Activated CD4-positive, alpha-beta memory T cell treated with anti-CD3 and anti-CD28 coated beads for 36 hours (primary cell): ENCODE measurements around the gene MBNL1. TPM values are rescaled to one million over a fixed set of nuclear protein-coding genes. Genes with fewer than 3 reads are reported as not detected.

Experiments
- CTCF ChIA-PET: fragments of 350-600 bp; sonication (Branson Sonifier 250); formaldehyde crosslinking; loops from one replicate; lab custom pipeline; 2021; ENCODE audit warnings: antibody characterized with exemption, inconsistent platforms; lab: Charles Lee
- POLR2A ChIA-PET: fragments of 350-600 bp; sonication (Branson Sonifier 250); formaldehyde crosslinking; loops from one replicate; lab custom pipeline; 2021; ENCODE audit warnings: antibody characterized with exemption; lab: Charles Lee
- DNase-seq: peaks from one replicate; pipeline ENCODE4 v3.0.0-alpha.2; 2020
- H3K27ac Mint-ChIP-seq: one replicate; pipeline ENCODE4 v1.8.0; 2021; ENCODE audit warnings: mixed read lengths
- H3K27me3 Mint-ChIP-seq: one replicate; pipeline ENCODE4 v1.8.0; 2021; ENCODE audit warnings: mixed read lengths
- H3K36me3 Mint-ChIP-seq: one replicate; pipeline ENCODE4 v1.8.0; 2021; ENCODE audit warnings: mixed read lengths
- H3K4me1 Mint-ChIP-seq: one replicate; pipeline ENCODE4 v1.8.0; 2021; ENCODE audit warnings: low read depth, mixed read lengths
- H3K4me3 Mint-ChIP-seq: one replicate; pipeline ENCODE4 v1.8.0; 2021; ENCODE audit warnings: mild to moderate bottlenecking, mixed read lengths
- H3K9me3 Mint-ChIP-seq: one replicate; pipeline ENCODE4 v1.8.0; 2021; ENCODE audit warnings: mixed read lengths
- intact Hi-C: fragments of 100-400 bp; cut with micrococcal nuclease; formaldehyde crosslinking; loops from one replicate; pipeline ENCODE4 v1.15.1; 2023
- total RNA-seq, 2 experiments: library from RNA; stranded (reverse); gene quantifications; one replicate each; pipeline ENCODE4 v1.2.3, GENCODE V29; 2021

The MBNL1 gene
- total RNA-seq, 2 experiments from 2014 or later: 290 to 302 TPM

DNA sequence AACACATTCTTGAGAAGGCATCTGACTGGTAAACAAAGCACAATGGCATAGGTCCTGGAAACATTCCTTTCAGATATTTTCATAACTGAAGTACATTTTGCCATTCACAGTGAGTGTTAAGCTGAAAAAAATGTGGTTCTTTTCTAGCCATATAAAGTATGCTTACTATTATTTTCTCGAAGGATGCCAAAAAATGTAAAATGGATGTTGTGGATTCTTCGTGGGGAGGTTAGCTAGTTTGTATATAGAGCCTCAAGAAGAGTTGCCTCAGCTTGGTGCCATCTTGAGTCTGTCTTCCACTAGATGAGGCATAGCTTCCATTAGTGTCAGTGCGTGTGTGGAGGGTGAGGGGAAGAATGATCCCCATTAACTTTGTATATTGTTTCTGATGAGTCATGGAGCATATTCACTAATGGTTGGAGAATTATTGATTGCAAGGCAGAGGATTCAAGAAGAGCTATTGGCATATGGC lies 4.1 kb downstream of the MBNL1 start:
- peaks cover 45% of the 10 kb centered on the region for H3K4me1 Mint-ChIP-seq
- DNase-seq: peak; percentile 66
- ChIA-PET CTCF (interaction anchor here (1.4 kb wide), 1 partner anchor 69 kb away, joined by 5 read pairs; no protein-coding TSS in a partner anchor), POLR2A (interaction anchor here (0.6 to 10.7 kb wide), 13 partner anchors 9 to 1511 kb away, joined by 3 to 130 read pairs (median 4); partner anchors contain the start of gene GPR171)
- peaks cover 34% of the 10 kb centered on the region for H3K36me3 Mint-ChIP-seq
- no peaks in the 10 kb centered on the region for H3K9me3 Mint-ChIP-seq
- intact Hi-C loops: no loop called here
- peak overlapping the region; percentile 84 for H3K4me3 Mint-ChIP-seq
- H3K27ac Mint-ChIP-seq: peak overlapping the region; percentile 84
- no peaks in the 10 kb centered on the region for H3K27me3 Mint-ChIP-seq

DNA sequence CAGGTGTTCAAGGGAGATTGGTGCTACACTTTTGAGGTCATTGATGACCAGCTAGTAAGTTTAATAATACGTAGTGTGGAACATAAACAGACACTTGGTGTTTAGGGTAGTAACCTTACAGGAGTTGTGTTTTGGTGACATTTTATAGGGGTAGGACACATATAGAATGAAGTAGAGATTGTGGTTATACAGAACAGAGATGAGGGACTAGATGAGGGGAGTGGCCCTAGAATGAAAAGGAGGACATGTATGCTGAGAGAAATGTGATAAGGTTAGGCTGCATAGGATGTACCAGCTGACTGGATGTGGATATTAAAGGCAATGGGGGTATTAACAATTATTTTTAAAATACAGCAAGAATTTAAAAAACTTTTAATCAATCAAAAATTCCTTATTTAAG lies 8.0 kb downstream of the MBNL1 start:
- Mint-ChIP-seq H3K27me3 (no peaks in the 10 kb centered on the region), H3K9me3 (no peaks in the 10 kb centered on the region), H3K36me3 (peaks cover 11% of the 10 kb centered on the region), H3K27ac (peak overlapping the region; percentile 73), H3K4me3 (peak overlapping the region; percentile 18), H3K4me1 (peaks cover 70% of the 10 kb centered on the region)
- ChIA-PET POLR2A (interaction anchor here (0.8 to 10.7 kb wide), 7 partner anchors 6 to 83 kb away, joined by 3 to 109 read pairs (median 3); partner anchors contain the start of gene MBNL1), CTCF (interaction anchor here (0.6 to 1.4 kb wide), 4 partner anchors 7 to 205 kb away, joined by 3 to 5 read pairs (median 4); no protein-coding TSS in a partner anchor)
- DNase-seq: no peak
- intact Hi-C loops: no loop called here

DNA sequence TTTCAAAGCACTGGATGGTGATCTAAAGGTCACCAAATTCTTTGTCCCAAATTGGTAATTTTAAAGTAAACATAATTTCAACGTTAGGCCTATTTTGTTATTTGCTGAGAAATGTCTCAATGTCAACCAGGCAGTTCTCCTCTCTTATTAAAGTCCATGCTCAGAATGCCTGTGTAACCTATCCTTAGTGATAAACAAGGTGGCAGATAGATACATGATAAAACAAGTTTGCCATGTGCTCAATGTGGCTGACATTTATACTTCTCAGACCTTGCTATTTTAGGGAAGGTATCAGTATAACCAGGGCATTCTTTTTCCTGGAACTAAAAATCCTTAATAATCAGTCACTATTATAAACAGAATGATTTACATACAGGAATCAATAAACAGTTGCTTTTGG lies 8.5 kb downstream of the MBNL1 start:
- intact Hi-C loops: no loop called here
- no peaks in the 10 kb centered on the region for H3K9me3 Mint-ChIP-seq
- peak overlapping the region; percentile 70 for H3K27ac Mint-ChIP-seq
- H3K4me1 Mint-ChIP-seq: peaks cover 68% of the 10 kb centered on the region
- POLR2A ChIA-PET: interaction anchor here (0.8 to 10.7 kb wide), 6 partner anchors 6 to 84 kb away, joined by 3 to 109 read pairs (median 7); partner anchors contain the start of gene MBNL1
- no peaks in the 10 kb centered on the region for H3K27me3 Mint-ChIP-seq
- peaks cover 7% of the 10 kb centered on the region for H3K36me3 Mint-ChIP-seq
- no peak for DNase-seq
- peak overlapping the region; percentile 42 for H3K4me3 Mint-ChIP-seq
- CTCF ChIA-PET: interaction anchor here (0.7 to 1.3 kb wide), 5 partner anchors 9 to 205 kb away, joined by 3 to 4 read pairs (median 3); partner anchors contain the start of gene MBNL1

DNA sequence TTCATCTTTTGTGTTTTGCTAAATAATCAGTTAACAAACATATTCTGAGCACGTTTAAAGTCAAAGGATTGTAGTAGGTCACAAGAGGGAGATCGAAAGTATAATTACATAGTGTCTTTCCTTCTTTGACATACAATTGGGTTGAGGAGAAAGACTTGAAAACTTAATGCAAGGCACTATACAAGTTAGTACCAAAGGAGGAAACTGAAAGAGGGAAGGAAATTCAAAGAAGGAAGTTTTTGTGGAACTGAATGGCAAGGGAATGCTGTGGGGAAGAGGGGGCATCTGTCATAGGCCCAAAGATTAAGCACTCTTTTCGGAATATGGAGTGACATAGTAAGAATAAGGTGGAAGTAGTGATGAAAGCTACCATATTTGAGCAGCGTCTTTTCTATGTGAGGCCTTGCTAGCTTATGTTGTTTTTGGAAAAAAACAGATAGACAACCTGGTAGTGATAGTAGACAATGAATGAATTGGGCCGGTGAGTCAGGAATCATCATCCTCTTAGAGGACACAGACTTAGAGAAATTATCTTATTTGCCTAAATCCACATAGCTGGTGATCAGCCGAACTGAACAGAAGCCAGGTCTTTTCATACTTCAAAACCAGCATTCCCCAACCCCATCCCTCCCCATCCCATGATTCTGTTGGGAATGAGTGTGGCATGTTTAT lies 10.2 kb downstream of the MBNL1 start:
- Mint-ChIP-seq H3K27me3 (no peaks in the 10 kb centered on the region), H3K4me3 (peak overlapping the region; percentile 68), H3K9me3 (no peaks in the 10 kb centered on the region), H3K27ac (peak overlapping the region; percentile 83), H3K36me3 (peaks cover 2% of the 10 kb centered on the region), H3K4me1 (peaks cover 71% of the 10 kb centered on the region)
- DNase-seq: no peak
- POLR2A ChIA-PET: interaction anchor here (0.6 to 9.2 kb wide), 9 partner anchors 7 to 1514 kb away, joined by 3 to 109 read pairs (median 5); partner anchors contain the start of gene MBNL1
- intact Hi-C loops: loop anchor here (1.0 to 2.0 kb wide), 3 partner anchors 9 to 52 kb away; no protein-coding TSS in a partner anchor
- CTCF ChIA-PET: interaction anchor here (0.8 to 1.6 kb wide), 3 partner anchors 85 to 194 kb away, joined by 3 to 4 read pairs (median 4); no protein-coding TSS in a partner anchor

DNA sequence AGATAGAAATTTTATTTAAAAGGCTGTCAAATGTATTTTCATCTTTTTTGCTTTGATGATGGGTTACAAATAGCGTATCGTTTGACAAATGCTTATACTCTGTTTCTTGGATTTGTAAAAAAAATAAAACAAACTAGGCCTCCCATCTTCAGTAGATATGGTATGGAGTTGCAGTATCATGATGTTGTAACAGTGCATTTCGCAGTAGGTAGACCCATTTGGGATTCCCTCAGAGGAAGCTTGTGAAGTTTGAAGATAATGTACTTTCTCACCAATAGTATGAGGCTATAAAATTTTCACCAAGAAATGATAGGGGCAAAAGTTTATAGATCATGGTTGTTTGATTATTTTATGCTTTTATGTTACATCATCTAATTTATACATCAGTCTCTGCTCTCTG lies 10.8 kb downstream of the MBNL1 start:
- POLR2A ChIA-PET: interaction anchor here (0.6 to 9.2 kb wide), 10 partner anchors 8 to 1514 kb away, joined by 3 to 109 read pairs (median 4); partner anchors contain the start of gene MBNL1

DNA sequence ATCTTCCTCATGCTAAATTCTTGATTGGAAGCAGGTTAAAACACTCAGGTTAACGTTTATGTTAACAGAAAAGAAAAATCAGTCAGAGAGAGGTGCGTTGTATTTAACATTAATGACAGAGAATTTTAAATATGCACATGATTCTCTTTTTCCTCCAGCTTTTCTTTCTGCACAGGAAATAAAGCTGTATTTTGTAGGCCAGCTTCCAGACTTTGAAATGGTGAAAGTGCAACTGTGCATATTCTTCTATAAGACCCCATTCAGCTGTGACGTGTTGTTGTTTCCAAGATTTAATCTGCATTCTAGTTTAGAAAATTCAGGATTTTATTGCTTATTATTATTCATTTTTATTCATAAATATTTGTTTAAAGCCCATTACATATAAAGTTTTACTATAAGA lies 11.8 kb downstream of the MBNL1 start:
- intact Hi-C loops: loop anchor here (2.0 kb wide), 1 partner anchor 38 kb away; no protein-coding TSS in a partner anchor
- POLR2A ChIA-PET: interaction anchor here (1.0 to 9.2 kb wide), 9 partner anchors 9 to 82 kb away, joined by 3 to 109 read pairs (median 4); partner anchors contain the start of gene MBNL1

More for the DNA sequence above, 10.8 kb downstream of the MBNL1 start:
- Mint-ChIP-seq H3K27me3 (no peaks in the 10 kb centered on the region), H3K27ac (peak overlapping the region; percentile 83), H3K4me3 (peak overlapping the region; percentile 54), H3K4me1 (peaks cover 71% of the 10 kb centered on the region), H3K9me3 (no peaks in the 10 kb centered on the region), H3K36me3 (peaks cover 2% of the 10 kb centered on the region)
- CTCF ChIA-PET: interaction anchor here (0.8 to 2.1 kb wide), 5 partner anchors 11 to 193 kb away, joined by 3 to 7 read pairs (median 4); partner anchors contain the start of gene MBNL1
- no peak for DNase-seq
- intact Hi-C loops: loop anchor here (1.0 to 2.0 kb wide), 3 partner anchors 9 to 51 kb away; no protein-coding TSS in a partner anchor

DNA sequence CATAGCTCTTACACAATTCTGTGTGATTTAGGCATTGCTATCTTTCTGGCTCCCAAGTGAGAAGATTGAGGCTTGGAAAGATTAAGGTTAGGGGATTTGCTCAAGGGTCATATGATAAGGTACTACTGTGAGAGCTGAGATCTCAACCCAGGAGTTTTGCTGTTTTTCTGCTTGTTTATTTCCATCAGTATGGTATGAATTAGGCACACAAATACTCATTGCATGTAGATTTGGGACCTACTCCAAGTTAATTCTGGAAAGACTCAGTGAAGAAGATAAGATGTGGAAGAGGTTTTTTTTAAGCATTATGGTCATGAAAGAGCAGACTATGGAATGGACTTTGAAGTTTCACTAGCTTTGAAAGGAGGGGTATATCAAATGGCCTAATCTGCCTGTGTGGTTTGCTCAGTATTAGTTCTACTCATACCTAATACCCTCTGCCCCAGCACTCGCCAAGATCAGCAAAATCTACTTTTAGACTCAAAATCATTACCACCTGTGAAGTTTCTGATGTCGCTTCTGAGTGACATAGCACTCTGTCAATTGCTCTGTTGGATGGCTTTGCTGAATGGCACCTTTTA lies 12.5 kb downstream of the MBNL1 start:
- Mint-ChIP-seq H3K36me3 (peaks cover 6% of the 10 kb centered on the region), H3K4me3 (peak overlapping the region; percentile 50), H3K27me3 (no peaks in the 10 kb centered on the region), H3K9me3 (no peaks in the 10 kb centered on the region), H3K27ac (peak overlapping the region; percentile 70), H3K4me1 (peaks cover 75% of the 10 kb centered on the region)
- intact Hi-C loops: loop anchor here (1.0 to 2.0 kb wide), 2 partner anchors 10 to 38 kb away; no protein-coding TSS in a partner anchor
- POLR2A ChIA-PET: interaction anchor here (1.0 to 9.2 kb wide), 9 partner anchors 9 to 83 kb away, joined by 3 to 109 read pairs (median 4); partner anchors contain the start of gene MBNL1
- CTCF ChIA-PET: interaction anchor here (0.7 to 2.1 kb wide), 7 partner anchors 13 to 209 kb away, joined by 3 to 7 read pairs (median 3); partner anchors contain the start of gene MBNL1
- DNase-seq: no peak

More for the DNA sequence above, 11.8 kb downstream of the MBNL1 start:
- H3K36me3 Mint-ChIP-seq: peaks cover 2% of the 10 kb centered on the region
- CTCF ChIA-PET: interaction anchor here (0.7 to 2.1 kb wide), 5 partner anchors 12 to 192 kb away, joined by 3 to 7 read pairs (median 4); partner anchors contain the start of gene MBNL1
- H3K27ac Mint-ChIP-seq: peak overlapping the region; percentile 83
- no peaks in the 10 kb centered on the region for H3K9me3 Mint-ChIP-seq
- DNase-seq: no peak
- H3K4me1 Mint-ChIP-seq: peaks cover 74% of the 10 kb centered on the region
- peak overlapping the region; percentile 59 for H3K4me3 Mint-ChIP-seq
- no peaks in the 10 kb centered on the region for H3K27me3 Mint-ChIP-seq

DNA sequence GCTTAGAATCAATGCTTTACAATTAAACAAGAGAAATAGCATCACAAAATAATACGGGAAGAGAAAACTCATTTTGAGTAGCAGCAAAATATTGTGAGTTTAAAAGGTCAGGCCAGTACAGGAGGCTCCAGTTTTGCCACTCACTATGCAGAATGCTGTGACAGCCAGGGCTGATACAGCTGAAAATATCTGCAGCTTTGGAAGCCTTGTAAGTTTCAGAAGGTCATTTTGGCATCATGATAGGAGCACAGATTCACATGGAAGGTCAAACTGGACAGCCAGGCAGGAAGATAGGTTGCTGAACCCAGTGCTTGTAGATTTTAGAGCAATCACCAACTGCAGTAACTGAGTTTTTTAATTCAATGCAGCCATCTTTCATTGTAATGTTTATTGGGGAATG lies 14.1 kb downstream of the MBNL1 start:
- Mint-ChIP-seq H3K4me3 (no peak overlapping the region), H3K9me3 (no peaks in the 10 kb centered on the region), H3K36me3 (peaks cover 6% of the 10 kb centered on the region), H3K27ac (peak overlapping the region; percentile 72), H3K4me1 (peaks cover 72% of the 10 kb centered on the region), H3K27me3 (no peaks in the 10 kb centered on the region)
- ChIA-PET POLR2A (interaction anchor here (9.2 kb wide), 1 partner anchor 11 kb away, joined by 109 read pairs; the partner anchor contains the start of gene MBNL1), CTCF (interaction anchor here (0.9 to 1.2 kb wide), 3 partner anchors 9 to 161 kb away, joined by 3 read pairs; no protein-coding TSS in a partner anchor)
- intact Hi-C loops: no loop called here
- DNase-seq: no peak

DNA sequence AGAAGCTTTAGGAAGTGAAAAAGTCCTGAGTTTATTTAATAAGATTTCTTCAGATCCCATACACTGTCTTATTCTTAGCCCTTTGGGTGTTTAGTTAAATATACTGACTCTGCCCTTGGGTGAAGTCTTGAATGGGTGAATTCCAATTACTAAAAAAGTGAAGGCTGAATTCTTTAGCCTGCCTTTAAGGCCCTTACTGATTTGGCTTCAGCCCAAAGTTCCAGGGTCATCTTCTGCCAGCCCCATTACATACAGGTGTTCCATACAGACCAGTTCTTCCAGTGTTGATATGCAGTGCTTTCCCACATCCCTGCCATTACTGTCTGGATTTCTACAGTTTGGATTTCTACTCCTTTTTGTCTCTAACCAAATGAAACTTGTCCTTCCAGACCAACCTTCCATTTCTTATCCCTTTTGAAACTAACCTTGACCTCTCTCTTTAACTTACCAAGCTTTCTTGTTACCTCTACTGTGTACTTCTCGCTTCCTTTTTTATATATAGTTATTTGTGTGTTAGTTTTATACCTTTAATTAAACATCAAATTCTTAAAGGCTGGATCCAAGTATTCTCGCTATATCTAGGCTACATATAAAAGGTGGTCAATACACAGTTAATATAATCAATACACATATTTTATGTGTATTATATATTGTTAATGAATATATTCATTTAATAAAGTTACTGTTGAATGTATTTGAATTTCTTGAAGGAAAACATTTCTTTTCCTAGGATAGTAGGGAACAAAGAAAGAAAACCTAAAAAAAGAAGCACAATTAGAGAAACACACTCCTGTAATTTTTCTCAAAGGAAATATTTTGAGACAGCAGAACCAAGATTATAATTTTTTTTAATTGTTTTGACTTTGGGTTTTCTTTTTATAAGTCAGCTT lies 15.0 kb downstream of the MBNL1 start:
- peaks cover 6% of the 10 kb centered on the region for H3K36me3 Mint-ChIP-seq
- intact Hi-C loops: loop anchor here (2.0 kb wide), 2 partner anchors 13 to 15 kb away; no protein-coding TSS in a partner anchor

DNA sequence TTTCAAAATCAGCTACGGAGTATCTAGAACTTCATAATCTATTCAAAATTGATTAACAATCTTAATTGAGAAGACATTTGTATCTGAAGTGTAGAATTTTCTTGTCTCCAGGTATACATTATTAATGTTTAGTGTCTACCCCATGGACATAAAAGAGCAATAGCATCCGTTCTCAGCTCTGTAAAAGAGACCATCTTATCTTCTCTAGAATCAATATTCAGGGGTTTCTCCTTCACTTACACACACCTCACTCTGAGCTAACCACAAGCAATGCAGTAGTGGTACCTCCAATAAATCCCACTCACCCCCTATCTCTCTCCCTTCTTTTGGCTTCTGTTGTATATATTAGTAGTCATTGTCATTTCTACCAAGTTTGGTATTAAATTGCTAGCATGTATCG lies 16.2 kb downstream of the MBNL1 start:
- peaks cover 6% of the 10 kb centered on the region for H3K36me3 Mint-ChIP-seq
- peaks cover 75% of the 10 kb centered on the region for H3K4me1 Mint-ChIP-seq
- H3K27ac Mint-ChIP-seq: peak overlapping the region; percentile 68
- H3K9me3 Mint-ChIP-seq: no peaks in the 10 kb centered on the region
- DNase-seq: no peak
- CTCF ChIA-PET: interaction anchor here (0.9 to 1.7 kb wide), 4 partner anchors 10 to 213 kb away, joined by 3 to 4 read pairs (median 4); partner anchors contain the start of gene MBNL1
- intact Hi-C loops: loop anchor here (2.0 kb wide), 2 partner anchors 14 kb away; no protein-coding TSS in a partner anchor
- peak overlapping the region; percentile 56 for H3K4me3 Mint-ChIP-seq
- H3K27me3 Mint-ChIP-seq: no peaks in the 10 kb centered on the region
- POLR2A ChIA-PET: interaction anchor here (0.9 to 9.2 kb wide), 7 partner anchors 11 to 101 kb away, joined by 3 to 109 read pairs (median 9); partner anchors contain the start of gene MBNL1

More for the DNA sequence above, 15.0 kb downstream of the MBNL1 start:
- Mint-ChIP-seq H3K9me3 (no peaks in the 10 kb centered on the region), H3K4me1 (peaks cover 76% of the 10 kb centered on the region), H3K27ac (peak overlapping the region; percentile 72), H3K27me3 (no peaks in the 10 kb centered on the region), H3K4me3 (peak overlapping the region; percentile 56)
- ChIA-PET CTCF (interaction anchor here (0.7 to 1.7 kb wide), 7 partner anchors 8 to 212 kb away, joined by 3 to 4 read pairs (median 3); partner anchors contain the start of gene MBNL1), POLR2A (interaction anchor here (1.6 to 9.2 kb wide), 6 partner anchors 12 to 85 kb away, joined by 3 to 109 read pairs (median 10); partner anchors contain the start of gene MBNL1)
- DNase-seq: no peak
